Measurements from ENCODE around the gene OR8J3. TPM values are rescaled to one million over a fixed set of nuclear protein-coding genes. Genes with fewer than 3 reads are reported as not detected.

Gene OR8J3
- not detected in 5 replicates for total RNA-seq (2022; extraction: Qiagen RNA extraction; ENCODE audit: low read depth)

GRCh38 chr11:56140151-56140661, at the start of gene OR8J3:
Gene OR8J3, minus strand, starts transcription at chr11:56140201. Its CDS starts 2,483 bp downstream, at chr11:56137718.

DNA sequence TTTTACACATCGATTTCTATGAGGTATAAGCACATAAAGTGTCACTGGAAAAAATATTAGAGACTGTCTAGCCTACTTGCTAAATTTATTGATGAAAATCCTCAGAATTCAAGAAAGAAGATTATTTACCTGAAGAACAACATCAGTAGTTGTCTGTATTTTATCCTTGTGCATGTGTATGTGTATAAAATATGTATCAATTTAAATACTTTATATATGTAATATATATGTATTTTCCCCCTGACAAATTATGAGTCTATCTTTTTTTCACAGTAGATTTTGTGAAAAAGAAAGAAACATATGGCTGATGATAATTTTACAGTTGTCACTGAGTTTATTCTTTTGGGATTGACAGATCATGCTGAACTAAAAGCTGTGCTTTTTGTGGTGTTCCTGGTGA, 36.3 kb upstream of the OR8J3 start, which contains the start of gene OR5J2:
Gene OR5J2, plus strand, starts transcription at position 301 of the 400 bp plus-strand sequence. Its CDS starts 0 bp downstream, at position 301.

DNA sequence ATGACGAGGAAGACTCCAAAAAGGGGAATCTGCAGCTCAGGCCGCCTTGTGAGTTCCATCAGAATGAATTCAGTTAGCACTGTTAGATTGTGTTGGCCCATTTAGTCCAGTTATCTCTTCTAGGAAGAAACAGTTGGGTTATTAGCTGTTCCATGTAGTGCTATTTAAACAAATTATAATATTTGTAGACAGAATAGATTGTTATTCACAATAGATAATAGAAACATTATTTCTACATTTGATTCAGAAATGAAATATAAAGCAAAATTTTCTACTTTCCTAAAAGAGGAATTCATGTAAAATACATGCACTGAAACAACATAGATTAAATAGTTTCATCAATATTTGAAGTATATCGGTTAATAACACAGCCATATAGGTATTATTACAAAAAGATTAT, 20.2 kb upstream of the OR8J3 start, which contains the start of gene OR8K5:
Gene OR8K5, minus strand, starts transcription at position 101 of the 400 bp plus-strand sequence. Its CDS starts 0 bp downstream, at position 101.

DNA sequence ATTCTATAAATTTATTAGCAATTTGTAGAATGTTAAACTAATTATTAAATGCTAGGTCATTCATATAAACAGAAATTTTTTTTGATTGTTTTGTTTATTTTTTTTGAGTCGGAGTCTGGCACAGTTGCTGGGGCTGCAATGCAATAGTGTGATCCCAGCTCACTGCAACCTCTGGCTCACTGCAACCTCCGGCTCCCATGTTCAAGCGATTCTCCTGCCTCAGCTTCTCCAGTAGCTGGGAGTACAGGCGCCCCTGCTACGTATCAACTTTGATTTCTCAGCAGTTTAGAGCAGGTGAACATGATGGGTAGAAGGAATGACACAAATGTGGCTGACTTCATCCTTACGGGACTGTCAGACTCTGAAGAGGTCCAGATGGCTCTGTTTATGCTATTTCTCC, 17.9 kb downstream of the OR8J3 start, which contains the start of gene OR8H3:
Gene OR8H3, plus strand, starts transcription at position 301 of the 400 bp plus-strand sequence. Its CDS starts 0 bp downstream, at position 301.

DNA sequence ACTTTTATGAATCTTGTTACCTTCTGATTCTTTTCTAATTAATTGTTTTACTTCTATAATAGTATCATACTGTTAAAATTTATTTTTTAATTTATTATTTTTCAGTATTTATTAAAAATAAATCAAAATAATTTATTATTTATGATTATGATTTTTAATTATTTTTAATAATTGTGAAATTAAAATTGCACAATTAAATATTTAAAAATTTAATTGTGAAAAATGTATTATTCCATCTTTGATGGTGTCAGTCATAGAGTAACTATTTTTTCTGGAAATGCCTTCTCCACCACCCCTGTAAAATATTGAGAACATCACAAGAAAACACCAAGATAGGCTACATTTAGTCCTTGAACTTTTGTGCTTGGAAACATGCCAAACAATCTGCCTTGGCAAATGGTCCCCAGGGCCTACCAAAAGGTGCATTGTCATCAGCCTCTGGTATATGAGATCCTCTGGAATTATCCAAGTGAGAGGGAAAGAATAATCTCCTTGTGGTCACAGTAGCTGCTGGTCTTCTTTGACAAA, 36.7 kb downstream of the OR8J3 start, which contains the start of gene OR8H2:
Gene OR8H2, plus strand, starts transcription at position 478 of the 528 bp plus-strand sequence. CDS start 1,356 bp downstream, outside the sequence.

GRCh38 chr11:56093008-56093407, 47.0 kb downstream of the OR8J3 start, which contains the start of gene OR8I2:
Gene OR8I2, plus strand, starts transcription at chr11:56093308. Its CDS starts 0 bp downstream, at chr11:56093308.

Other genes with a start within 250 kb of the OR8J3 start
- not detected in 5 replicates for gene OR5W2, start 225.6 kb downstream of the OR8J3 start, total RNA-seq (2022; extraction: Qiagen RNA extraction; ENCODE audit: low read depth)
- gene OR5I1, start 203.8 kb downstream of the OR8J3 start, total RNA-seq (2022; extraction: Qiagen RNA extraction; ENCODE audit: low read depth) = not detected in 5 replicates
- gene OR10AG1, start 170.3 kb downstream of the OR8J3 start, total RNA-seq (2022; extraction: Qiagen RNA extraction; ENCODE audit: low read depth) = not detected in 5 replicates
- gene OR5F1, start 145.6 kb downstream of the OR8J3 start, total RNA-seq (2022; extraction: Qiagen RNA extraction; ENCODE audit: low read depth) = not detected in 5 replicates
- not detected in 5 replicates for gene OR5AS1, start 112.5 kb downstream of the OR8J3 start, total RNA-seq (2022; extraction: Qiagen RNA extraction; ENCODE audit: low read depth)
- gene OR8I2, start 46.9 kb downstream of the OR8J3 start, total RNA-seq (2022; extraction: Qiagen RNA extraction; ENCODE audit: low read depth) = not detected in 5 replicates
- gene OR8H2, start 36.5 kb downstream of the OR8J3 start, total RNA-seq (2022; extraction: Qiagen RNA extraction; ENCODE audit: low read depth) = not detected in 5 replicates
- gene OR8H3, start 17.8 kb downstream of the OR8J3 start, total RNA-seq (2022; extraction: Qiagen RNA extraction; ENCODE audit: low read depth) = not detected in 5 replicates
- gene OR8K5, start 20.1 kb upstream of the OR8J3 start, total RNA-seq (2022; extraction: Qiagen RNA extraction; ENCODE audit: low read depth) = not detected in 5 replicates
- gene OR5J2, start 36.4 kb upstream of the OR8J3 start, total RNA-seq (2022; extraction: Qiagen RNA extraction; ENCODE audit: low read depth) = not detected in 5 replicates
- gene OR5T2, start 94.1 kb upstream of the OR8J3 start, total RNA-seq (2022; extraction: Qiagen RNA extraction; ENCODE audit: low read depth) = not detected in 5 replicates
- not detected in 5 replicates for gene OR5T3, start 112.1 kb upstream of the OR8J3 start, total RNA-seq (2022; extraction: Qiagen RNA extraction; ENCODE audit: low read depth)
- not detected in 5 replicates for gene OR5T1, start 134.0 kb upstream of the OR8J3 start, total RNA-seq (2022; extraction: Qiagen RNA extraction; ENCODE audit: low read depth)
- not detected in 5 replicates for gene OR8H1, start 152.1 kb upstream of the OR8J3 start, total RNA-seq (2022; extraction: Qiagen RNA extraction; ENCODE audit: low read depth)
- gene OR8K3, start 174.9 kb upstream of the OR8J3 start, total RNA-seq (2022; extraction: Qiagen RNA extraction; ENCODE audit: low read depth) = not detected in 5 replicates
- gene OR8K1, start 205.8 kb upstream of the OR8J3 start, total RNA-seq (2022; extraction: Qiagen RNA extraction; ENCODE audit: low read depth) = not detected in 5 replicates
- gene OR8J1, start 214.1 kb upstream of the OR8J3 start, total RNA-seq (2022; extraction: Qiagen RNA extraction; ENCODE audit: low read depth) = not detected in 5 replicates
- gene OR8U1, start 235.4 kb upstream of the OR8J3 start, total RNA-seq (2022; extraction: Qiagen RNA extraction; ENCODE audit: low read depth) = not detected in 5 replicates

All from A549 treated with RU486 at 1 μM for 4 hours (cell line).